ENCODE measurements around the gene NMNAT3.

GRCh38 chr3:139671863-139672646, 5.7 kb downstream of the NMNAT3 start:
- TF ChIP-seq EZH2 (IDR thresholded peaks at IDR 0.05; ENCODE audit: borderline replicate concordance, low read length): no peak
- TF ChIP-seq, protein P1, sequence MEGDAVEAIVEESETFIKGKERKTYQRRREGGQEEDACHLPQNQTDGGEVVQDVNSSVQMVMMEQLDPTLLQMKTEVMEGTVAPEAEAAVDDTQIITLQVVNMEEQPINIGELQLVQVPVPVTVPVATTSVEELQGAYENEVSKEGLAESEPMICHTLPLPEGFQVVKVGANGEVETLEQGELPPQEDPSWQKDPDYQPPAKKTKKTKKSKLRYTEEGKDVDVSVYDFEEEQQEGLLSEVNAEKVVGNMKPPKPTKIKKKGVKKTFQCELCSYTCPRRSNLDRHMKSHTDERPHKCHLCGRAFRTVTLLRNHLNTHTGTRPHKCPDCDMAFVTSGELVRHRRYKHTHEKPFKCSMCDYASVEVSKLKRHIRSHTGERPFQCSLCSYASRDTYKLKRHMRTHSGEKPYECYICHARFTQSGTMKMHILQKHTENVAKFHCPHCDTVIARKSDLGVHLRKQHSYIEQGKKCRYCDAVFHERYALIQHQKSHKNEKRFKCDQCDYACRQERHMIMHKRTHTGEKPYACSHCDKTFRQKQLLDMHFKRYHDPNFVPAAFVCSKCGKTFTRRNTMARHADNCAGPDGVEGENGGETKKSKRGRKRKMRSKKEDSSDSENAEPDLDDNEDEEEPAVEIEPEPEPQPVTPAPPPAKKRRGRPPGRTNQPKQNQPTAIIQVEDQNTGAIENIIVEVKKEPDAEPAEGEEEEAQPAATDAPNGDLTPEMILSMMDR (IDR thresholded peaks at IDR 0.05; ENCODE audit: low read length): no peak

All from OCI-LY1 (cell line).